ENCODE measurements around the gene LGALS7. TPM values are rescaled to one million over a fixed set of nuclear protein-coding genes. Genes with fewer than 3 reads are reported as not detected.
"Not testable (repeated sequence)": the region's sequence is repeated elsewhere in the genome, so short reads cannot be mapped to it uniquely, and the experiment has no call there.

The LGALS7 gene
- total and polyA plus RNA-seq, 10 of the 15 experiments (the other 5 are each of a cell fraction or from before 2014, with no cell fraction given): 0.19 TPM; not detected in 9

- H3K9me3 ChIP-seq (replicated peaks; ENCODE audit: control insufficient read depth, insufficient read depth, low read length); H4K20me1 ChIP-seq (ENCODE audit: control insufficient read depth, insufficient read depth); H3K36me3 ChIP-seq (ENCODE audit: control insufficient read depth in 2 of 2, insufficient read depth in 2 of 2, low read length in 1 of 2); POLR2A ChIA-PET; SMC1A ChIA-PET (ENCODE audit: uncharacterized antibody, unreplicated experiment); H3K9ac ChIP-seq (ENCODE audit: control insufficient read depth, insufficient read depth, low read length); CTCF ChIA-PET; FAIRE-seq; H3K4me2 ChIP-seq (ENCODE audit: control insufficient read depth, insufficient read depth); H3K4me3 ChIP-seq; H3K27me3 ChIP-seq (replicated peaks in 1 of 2; ENCODE audit: control insufficient read depth in 2 of 2, insufficient read depth in 2 of 2, low read length in 1 of 2); ATAC-seq; RAD21 ChIA-PET (ENCODE audit: unreplicated experiment); H3K27ac ChIP-seq (ENCODE audit: control insufficient read depth, insufficient read depth); H3K79me2 ChIP-seq (ENCODE audit: control insufficient read depth, insufficient read depth, low read length); DNase-seq (ENCODE audit: low read depth, low spot score); intact Hi-C loops (cut with micrococcal nuclease; ENCODE audit: unreplicated experiment); in situ Hi-C loops (cut with MboI); H3K4me1 ChIP-seq (ENCODE audit: control insufficient read depth, insufficient read depth, low read length): not testable (repeated sequence)
- peak overlapping the region; percentile 58 for H2AFZ ChIP-seq (ENCODE audit: control insufficient read depth, low read depth, low read length)
- BruUV-seq (replicated peaks): TSS peak; percentile 83
- 81% methylated on average over 17 of the region's 49 CpGs for WGBS (ENCODE audit: insufficient coverage, insufficient replicate concordance, low lambda C conversion rate, missing lambda C conversion rate)
These were observed 17.4 kb upstream of the LGALS7 start for GRCh38 chr19:38790507-38791403.

GRCh38 chr19:38788478-38789243, 15.3 kb upstream of the LGALS7 start, which contains the start of gene LGALS7B:
Gene LGALS7B, plus strand, starts transcription at chr19:38789200. Its CDS starts 27 bp downstream, at chr19:38789227.
- ChIA-PET RAD21 (ENCODE audit: unreplicated experiment) (no interaction called here), SMC1A (ENCODE audit: uncharacterized antibody, unreplicated experiment) (interaction anchor here (0.5 kb wide), 1 partner anchor 140 kb away, joined by 3 read pairs; no protein-coding TSS in a partner anchor), CTCF (no interaction called here), POLR2A (interaction anchor here (0.6 kb wide), 1 partner anchor 723 kb away, joined by 3 read pairs; no protein-coding TSS in a partner anchor)
- DNase-seq (ENCODE audit: low read depth, low spot score) (no peak), ATAC-seq (no peak), FAIRE-seq (no peak)
- Histone ChIP-seq H3K27ac (ENCODE audit: control insufficient read depth, insufficient read depth) (no peak within 1 kb of the TSS), H3K36me3 (ENCODE audit: control insufficient read depth in 2 of 2, insufficient read depth in 2 of 2, low read length in 1 of 2) (no peaks in the 10 kb centered on the region), H3K4me3 (no peak within 1 kb of the TSS), H3K9me3 (replicated peaks; ENCODE audit: control insufficient read depth, insufficient read depth, low read length) (no peaks in the 10 kb centered on the region), H3K27me3 (replicated peaks in 1 of 2; ENCODE audit: control insufficient read depth in 2 of 2, insufficient read depth in 2 of 2, low read length in 1 of 2) (no peaks in the 10 kb centered on the region; a peak in 1 of 4 replicates), H2AFZ (ENCODE audit: control insufficient read depth, low read depth, low read length) (no peak within 1 kb of the TSS), H3K9ac (ENCODE audit: control insufficient read depth, insufficient read depth, low read length) (no peak within 1 kb of the TSS), H3K4me2 (ENCODE audit: control insufficient read depth, insufficient read depth) (no peak within 1 kb of the TSS), H3K79me2 (ENCODE audit: control insufficient read depth, insufficient read depth, low read length) (no peaks in the 10 kb centered on the region), H4K20me1 (ENCODE audit: control insufficient read depth, insufficient read depth) (no peaks in the 10 kb centered on the region), H3K4me1 (ENCODE audit: control insufficient read depth, insufficient read depth, low read length) (no peaks in the 10 kb centered on the region)
- WGBS (ENCODE audit: insufficient coverage, insufficient replicate concordance, low lambda C conversion rate, missing lambda C conversion rate): 53% methylated on average over 10 of the region's 17 CpGs
- in situ Hi-C loops (cut with MboI) (no loop called here), intact Hi-C loops (cut with micrococcal nuclease; ENCODE audit: unreplicated experiment) (loop anchor here (10.0 kb wide), 1 partner anchor 96 kb away; no protein-coding TSS in a partner anchor)
- TF ChIP-seq RAD51 (IDR thresholded peaks at IDR 0.05) (no peak), CEBPB (IDR thresholded peaks at IDR 0.05; ENCODE audit: borderline replicate concordance in 1 of 2, low read depth in 2 of 2, low read length in 2 of 2) (no peak), MLLT1 (IDR thresholded peaks at IDR 0.05) (no peak), BCL11A (IDR thresholded peaks at IDR 0.05; ENCODE audit: low read depth, low read length) (no peak), CHD1 (IDR thresholded peaks at IDR 0.05; ENCODE audit: low read depth, low read length) (no peak), PML (IDR thresholded peaks at IDR 0.05; ENCODE audit: low read length) (no peak), ZZZ3 (IDR thresholded peaks at IDR 0.05; ENCODE audit: control insufficient read depth, insufficient read length, low read depth) (no peak), NFYB (IDR thresholded peaks at IDR 0.05; ENCODE audit: insufficient read depth, low read depth, low read length) (no peak), POLR2AphosphoS5 (IDR thresholded peaks at IDR 0.05; ENCODE audit: low read length) (no peak), BACH1 (IDR thresholded peaks at IDR 0.05; ENCODE audit: borderline replicate concordance) (no peak), SMARCA5 (IDR thresholded peaks at IDR 0.05) (no peak)
- BruUV-seq (replicated peaks): no TSS peak
